GM12878 (cell line): Measurements from ENCODE around the gene FAM76A. TPM values are rescaled to one million over a fixed set of nuclear protein-coding genes. Genes with fewer than 3 reads are reported as not detected.
"Not testable (repeated sequence)": the region's sequence is repeated elsewhere in the genome, so short reads cannot be mapped to it uniquely, and the experiment has no call there.

Experiments
- ATAC-seq: fragments of 200-7000 bp; cut with Tn5 transposase; 3 replicates; pipeline ENCODE4 v1.9.1; 2020; ENCODE audit warnings: mild to moderate bottlenecking, moderate library complexity
- BruUV-seq: library from RNA; stranded (reverse); fragments of 400-500 nt; replicated peaks from 2 replicates; lab custom pipeline; 2021; lab: Mats Ljungman, UMichigan
- CTCF ChIA-PET: fragments of 300-600 bp; sonication (Branson Sonifier 250); formaldehyde crosslinking; extraction: SDS; loops from one replicate; lab custom pipeline; 2021; ENCODE audit warnings: inconsistent platforms; lab: Yijun Ruan, JAX
- POLR2A ChIA-PET: fragments of 350-600 bp; formaldehyde crosslinking; extraction: SDS; loops from one replicate; lab custom pipeline; 2021; ENCODE audit warnings: inconsistent platforms; lab: Charles Lee
- RAD21 ChIA-PET: fragments of 300-600 bp; sonication (Branson Sonifier 250); formaldehyde crosslinking; loops from one replicate; lab custom pipeline; 2023; ENCODE audit warnings: antibody characterized with exemption; ENCODE audit not compliant: unreplicated experiment; lab: Charles Lee
- SMC1A ChIA-PET: fragments of 300-600 bp; sonication (Branson Sonifier 250); formaldehyde crosslinking; loops from one replicate; lab custom pipeline; 2023; ENCODE audit not compliant: unreplicated experiment, uncharacterized antibody; lab: Charles Lee
- DNase-seq: peaks from one replicate; pipeline ENCODE4 v3.0.0-alpha.2; 2011; ENCODE audit warnings: low read depth, low spot score
- FAIRE-seq: peaks from 3 replicates; lab custom pipeline; 2011; peaks lifted over from hg19 to GRCh38; lab: Jason Lieb, UNC
- H2AFZ ChIP-seq: 2 replicates; pipeline ENCODE4 v1.6.0; 2011; ENCODE audit warnings: low read depth, low read length, control low read depth; ENCODE audit not compliant: control insufficient read depth
- H3K27ac ChIP-seq: 2 replicates; pipeline ENCODE4 v1.5.1; 2011; ENCODE audit warnings: control low read depth; ENCODE audit not compliant: control insufficient read depth, insufficient read depth
- H3K27me3 ChIP-seq, 2 experiments: replicated peaks in 1 of 2; 2 replicates each; pipeline versions ENCODE4 v1.6.0 to v1.6.1; 2011; ENCODE audit warnings: low read length in 1 of 2; ENCODE audit not compliant: control insufficient read depth in 2 of 2, insufficient read depth in 2 of 2
- H3K36me3 ChIP-seq, 2 experiments: 2 replicates each; pipeline ENCODE4 v1.5.1; 2011; ENCODE audit warnings: low read length in 1 of 2; ENCODE audit not compliant: control insufficient read depth in 2 of 2, insufficient read depth in 2 of 2
- H3K4me1 ChIP-seq: 2 replicates; pipeline ENCODE4 v1.6.1; 2011; ENCODE audit warnings: mild to moderate bottlenecking, low read length, moderate library complexity, mixed read lengths; ENCODE audit not compliant: control insufficient read depth, insufficient read depth
- H3K4me2 ChIP-seq: 2 replicates; pipeline ENCODE4 v1.6.0; 2011; ENCODE audit warnings: control low read depth; ENCODE audit not compliant: control insufficient read depth, insufficient read depth
- H3K4me3 ChIP-seq: fragments of 200-600 bp; sonication (generic); 2 replicates; pipeline ENCODE4 v1.5.1; 2016
- H3K79me2 ChIP-seq: 2 replicates; pipeline ENCODE4 v1.6.0; 2011; ENCODE audit warnings: low read length; ENCODE audit not compliant: control insufficient read depth, insufficient read depth
- H3K9ac ChIP-seq: 2 replicates; pipeline ENCODE4 v1.8.0; 2011; ENCODE audit warnings: low read length, control low read depth, mixed read lengths; ENCODE audit not compliant: control insufficient read depth, insufficient read depth
- H3K9me3 ChIP-seq: replicated peaks from 3 replicates; pipeline ENCODE4 v1.5.1; 2011; ENCODE audit warnings: mild to moderate bottlenecking, low read length; ENCODE audit not compliant: control insufficient read depth, insufficient read depth
- H4K20me1 ChIP-seq: 2 replicates; pipeline ENCODE4 v1.6.0; 2011; ENCODE audit not compliant: control insufficient read depth, insufficient read depth
- E2F8 ChIP-seq: fragments of 450-650 bp; IDR thresholded peaks from 2 replicates; pipeline ENCODE4 v1.6.1; 2018; ENCODE audit warnings: mild to moderate bottlenecking, low read depth, moderate library complexity; ENCODE audit not compliant: partially characterized antibody
- EP300 ChIP-seq, 2 experiments: fragments of 150-350 bp in 1 of 2; IDR thresholded peaks; 2 replicates each; pipeline ENCODE4 v1.6.1; 2011 to 2012; ENCODE audit warnings: low read depth in 2 of 2, low read length in 2 of 2, borderline replicate concordance in 1 of 2, improper control_type of control experiment in 1 of 2, inconsistent platforms in 1 of 2; ENCODE audit not compliant: control insufficient read depth in 1 of 2
- FOXM1 ChIP-seq: IDR thresholded peaks from 2 replicates; pipeline ENCODE4 v1.6.1; 2012; ENCODE audit warnings: low read depth, mild to moderate bottlenecking, inconsistent platforms, low read length, moderate library complexity
- GATAD2B ChIP-seq: fragments of 450-650 bp; conservative IDR thresholded peaks from 2 replicates; pipeline ENCODE4 v1.6.1; 2017; ENCODE audit warnings: low read depth, mild to moderate bottlenecking, moderate library complexity
- KAT2A ChIP-seq: conservative IDR thresholded peaks from 2 replicates; pipeline ENCODE4 v1.6.1; 2011; ENCODE audit warnings: low read depth, low read length; ENCODE audit not compliant: control insufficient read depth
- KLF5 ChIP-seq: fragments of 450-650 bp; IDR thresholded peaks from 2 replicates; pipeline ENCODE4 v1.6.1; 2014; ENCODE audit warnings: mild to moderate bottlenecking; ENCODE audit not compliant: partially characterized antibody
- LARP7 ChIP-seq: fragments of 450-650 bp; IDR thresholded peaks from 2 replicates; pipeline ENCODE4 v1.6.1; 2017; ENCODE audit warnings: mild to moderate bottlenecking
- NR2C2 ChIP-seq: IDR thresholded peaks from 2 replicates; pipeline ENCODE4 v1.6.1; 2011; ENCODE audit warnings: borderline replicate concordance, low read depth; ENCODE audit not compliant: control insufficient read depth, insufficient read length
- RUNX3 ChIP-seq: IDR thresholded peaks from 2 replicates; pipeline ENCODE4 v1.6.1; 2012; ENCODE audit warnings: low read length, inconsistent platforms
- TCF12 ChIP-seq: IDR thresholded peaks from 2 replicates; pipeline ENCODE4 v1.6.1; 2011; ENCODE audit warnings: low read depth, mild to moderate bottlenecking, low read length
- ZNF384 ChIP-seq: IDR thresholded peaks from 2 replicates; pipeline ENCODE4 v1.6.1; 2012; ENCODE audit warnings: low read depth, mild to moderate bottlenecking, low read length, improper control_type of control experiment, borderline replicate concordance
- WGBS: methylation state at CpG from one replicate; pipeline ENCODE4 v1.1.6; 2016; ENCODE audit warnings: low lambda C conversion rate; ENCODE audit not compliant: insufficient replicate concordance, insufficient coverage; ENCODE audit errors: missing lambda C conversion rate; 5-methylcytosine and 5-hydroxymethylcytosine counted together
- in situ Hi-C: fragments of 300-500 bp; cut with MboI; formaldehyde crosslinking; loops from 9 replicates; pipeline ENCODE4 v1.14.3; 2018; ENCODE audit warnings: mixed read lengths
- intact Hi-C: fragments of 100-400 bp; cut with micrococcal nuclease; formaldehyde crosslinking; loops from one replicate; pipeline ENCODE4 v1.14.2; 2022; ENCODE audit not compliant: unreplicated experiment
- polyA plus RNA-seq, 11 experiments: library from polyadenylated mRNA; depleted of rRNA in 4 of 11; unstranded in 6 of 11; stranded (reverse) in 5 of 11; fragments of >200 nt; fragmentation: Nextera tagmentation in 4 of 11; fragmentation: Illumina TruSeq in 1 of 11; extraction: Ambion mirVana in 4 of 11; extraction: Trizol in 1 of 11; gene quantifications; 1 replicate in 1 of 11; 2 replicates in 10 of 11; pipeline versions ENCODE4 v1.2.1 to v1.2.3, GENCODE V29; 2011 to 2016; ENCODE audit warnings: inconsistent platforms in 2 of 11, missing spikeins in 2 of 11, low read depth in 1 of 11
- total RNA-seq, 4 experiments: library from RNA; depleted of rRNA in 3 of 4; stranded (reverse); fragments of >200 nt in 3 of 4; fragmentation: Illumina TruSeq in 1 of 4; extraction: Trizol in 1 of 4; gene quantifications; 2 replicates each; pipeline versions ENCODE4 v1.2.1 to v1.2.3, GENCODE V29; 2013 to 2021

Gene FAM76A
- total and polyA plus RNA-seq, 10 of the 15 experiments (the other 5 are each of a cell fraction or from before 2014, with no cell fraction given) = 5.4 to 13.4 (median 7.6) TPM

DNA sequence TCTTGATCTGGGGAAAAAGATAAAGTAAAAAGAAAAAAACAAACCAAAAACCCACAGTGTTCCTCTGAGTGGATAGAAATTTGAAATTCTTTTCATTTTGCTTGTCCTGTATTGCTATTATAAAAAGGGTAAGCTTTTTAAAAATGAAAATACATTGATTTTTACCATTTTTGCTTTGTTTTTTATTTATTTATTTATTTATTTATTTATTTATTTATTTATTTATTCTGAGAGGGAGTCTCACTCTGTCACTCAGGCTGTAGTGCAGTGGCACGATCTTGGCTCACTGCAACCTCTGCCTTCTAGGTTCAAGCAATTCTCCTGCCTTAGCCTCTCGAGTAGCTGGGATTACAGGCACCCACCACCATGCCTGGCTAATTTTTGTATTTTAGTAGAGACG is 82.4 kb downstream of the FAM76A start:
- 100% methylated on average over 3 of the region's 3 CpGs for WGBS
- H3K4me2 ChIP-seq, FAIRE-seq, H3K9me3 ChIP-seq, H3K79me2 ChIP-seq, H3K9ac ChIP-seq, in situ Hi-C loops, H3K4me3 ChIP-seq, BruUV-seq, DNase-seq, ATAC-seq, RAD21 ChIA-PET, SMC1A ChIA-PET, H3K27ac ChIP-seq, intact Hi-C loops, H3K27me3 ChIP-seq, H2AFZ ChIP-seq, H4K20me1 ChIP-seq, H3K4me1 ChIP-seq: not testable (repeated sequence)
- H3K36me3 ChIP-seq = peaks cover 4 to 17% of the 10 kb centered on the region in 2 experiments; a peak in 3 of 4 replicates
- ChIA-PET CTCF (interaction anchor here (0.7 kb wide), 1 partner anchor 279 kb away, joined by 3 read pairs; no protein-coding TSS in a partner anchor), POLR2A (interaction anchor here (0.5 to 0.6 kb wide), 2 partner anchors 389 to 555 kb away, joined by 3 read pairs; no protein-coding TSS in a partner anchor)

DNA sequence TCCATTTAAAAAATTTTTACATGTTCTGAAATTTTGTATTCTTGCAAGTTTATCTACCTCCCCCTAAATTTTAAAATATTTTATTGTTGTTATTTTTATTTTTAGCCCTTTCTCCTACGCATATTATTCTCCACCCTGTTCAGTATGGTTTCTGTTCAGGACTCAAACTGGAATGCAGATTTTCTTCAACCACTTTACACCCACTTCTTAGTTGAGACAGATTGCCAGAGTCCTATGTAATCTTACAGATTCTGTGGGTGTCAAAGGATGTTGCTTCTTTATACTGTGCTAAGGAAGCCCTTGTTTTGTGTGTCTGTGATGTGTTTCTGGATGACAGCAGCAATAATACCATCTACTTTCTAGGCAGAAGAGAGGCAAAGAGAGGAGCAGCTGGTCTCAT is 84.1 kb downstream of the FAM76A start:
- no peak for DNase-seq
- no peaks in the 10 kb centered on the region for H3K27me3 ChIP-seq
- no peaks in the 10 kb centered on the region for H3K79me2 ChIP-seq
- H3K4me2 ChIP-seq = no peak overlapping the region
- no peak for ATAC-seq
- RAD21 ChIA-PET = interaction anchor here (1.7 kb wide), 1 partner anchor 140 kb away, joined by 4 read pairs; no protein-coding TSS in a partner anchor
- no peak overlapping the region for H3K9ac ChIP-seq
- no peak overlapping the region for H3K4me3 ChIP-seq
- H3K27ac ChIP-seq = no peak overlapping the region
- H3K4me1 ChIP-seq = no peaks in the 10 kb centered on the region
- H4K20me1 ChIP-seq = no peaks in the 10 kb centered on the region
- CTCF ChIA-PET = interaction anchor here (0.6 kb wide), 1 partner anchor 22 kb away, joined by 4 read pairs; no protein-coding TSS in a partner anchor
- FAIRE-seq = no peak
- no TSS peak for BruUV-seq
- intact Hi-C loops = no loop called here
- POLR2A ChIA-PET = no interaction called here
- WGBS = 100% methylated on average over 1 of the region's 1 CpG
- peaks cover 4 to 14% of the 10 kb centered on the region in 2 experiments; a peak in 3 of 4 replicates for H3K36me3 ChIP-seq
- no peak overlapping the region for H2AFZ ChIP-seq
- no peaks in the 10 kb centered on the region for H3K9me3 ChIP-seq
- SMC1A ChIA-PET = no interaction called here
- in situ Hi-C loops = no loop called here
- TF ChIP-seq KAT2A (no peak), RUNX3 (no peak), E2F8 (no peak), NR2C2 (no peak), GATAD2B (no peak), ZNF384 (no peak), FOXM1 (no peak), KLF5 (no peak), EP300 (IDR thresholded peaks at IDR 0.05; ENCODE audit: borderline replicate concordance in 1 of 2, control insufficient read depth in 1 of 2, low read depth in 2 of 2, low read length in 2 of 2) (no peak), TCF12 (no peak), LARP7 (no peak)
